ENCODE data around the gene AKR1E2.

The AKR1E2 gene

GRCh38 chr10:4825868-4826791 lies at the start of gene AKR1E2:
Gene AKR1E2, plus strand, starts transcription at chr10:4826207. Its CDS starts 118 bp downstream, at chr10:4826325.
- no peak for DNase-seq (ENCODE audit: low read depth, low spot score)

GRCh38 chr10:4776234-4776638 lies 49.8 kb upstream of the AKR1E2 start:
- no peak for DNase-seq (ENCODE audit: low read depth, low spot score)

GRCh38 chr10:4778761-4779160 lies 47.2 kb upstream of the AKR1E2 start:
- DNase-seq (ENCODE audit: low read depth, low spot score) = no peak

DNA sequence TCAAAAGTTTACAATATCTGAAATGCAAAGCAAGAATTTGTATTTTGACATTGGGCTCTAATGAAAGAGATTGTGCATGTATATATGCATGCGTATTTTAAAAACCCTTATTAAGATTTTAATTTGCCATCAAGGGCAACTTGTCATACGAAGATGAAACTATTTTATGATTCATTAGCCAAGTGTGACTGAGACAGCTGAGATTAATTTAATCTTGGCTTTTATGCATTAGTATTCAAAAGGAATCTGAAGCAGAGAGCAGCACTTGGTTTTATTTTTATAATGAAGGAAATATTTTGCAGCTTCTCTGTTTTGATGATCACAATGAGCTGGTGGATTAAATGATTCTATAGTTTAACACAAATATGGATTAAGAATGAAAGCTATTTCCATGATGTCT lies 45.9 kb upstream of the AKR1E2 start:
- no peak for DNase-seq (ENCODE audit: low read depth, low spot score)

DNA sequence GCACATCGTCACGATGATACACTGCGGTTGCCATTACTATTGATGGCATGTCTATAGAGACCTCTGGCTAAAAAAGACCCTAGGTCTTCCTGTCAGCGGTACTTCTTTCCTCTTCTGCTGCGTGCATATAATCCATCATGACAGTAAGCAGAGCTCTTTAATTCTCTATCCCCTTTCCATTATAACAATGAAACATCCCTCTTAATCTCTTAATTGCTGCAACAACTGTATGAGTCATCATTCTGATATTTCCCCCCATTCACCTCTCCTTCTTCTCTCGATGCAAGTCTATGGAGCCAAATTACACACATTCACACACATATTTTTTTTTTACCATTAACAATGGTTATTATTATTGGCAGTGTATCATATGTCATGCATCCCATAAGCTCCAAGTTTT lies 45.2 kb upstream of the AKR1E2 start:
- DNase-seq (ENCODE audit: low read depth, low spot score) = no peak

DNA sequence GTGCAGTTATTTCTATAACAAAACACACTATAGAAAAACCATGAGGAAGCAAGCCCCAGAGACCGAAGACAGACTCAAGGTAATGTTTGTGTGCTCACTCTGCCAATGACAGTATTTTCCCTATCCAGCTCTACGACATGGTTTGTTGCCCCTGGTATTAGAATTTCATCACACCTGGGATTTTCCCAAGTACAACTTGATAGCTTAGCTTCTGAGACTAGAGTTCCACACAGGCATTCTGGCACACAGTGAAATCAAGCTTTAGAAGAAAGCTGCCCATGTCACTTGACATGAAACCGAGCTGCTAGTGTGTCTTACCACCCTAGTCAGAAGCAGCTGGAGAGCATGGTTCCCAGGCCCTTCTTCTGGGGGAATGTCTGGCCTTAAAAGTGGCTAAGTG lies 44.1 kb upstream of the AKR1E2 start:
- no peak for DNase-seq (ENCODE audit: low read depth, low spot score)

GRCh38 chr10:4784667-4785333 lies 41.2 kb upstream of the AKR1E2 start:
- DNase-seq (ENCODE audit: low read depth, low spot score) = no peak

DNA sequence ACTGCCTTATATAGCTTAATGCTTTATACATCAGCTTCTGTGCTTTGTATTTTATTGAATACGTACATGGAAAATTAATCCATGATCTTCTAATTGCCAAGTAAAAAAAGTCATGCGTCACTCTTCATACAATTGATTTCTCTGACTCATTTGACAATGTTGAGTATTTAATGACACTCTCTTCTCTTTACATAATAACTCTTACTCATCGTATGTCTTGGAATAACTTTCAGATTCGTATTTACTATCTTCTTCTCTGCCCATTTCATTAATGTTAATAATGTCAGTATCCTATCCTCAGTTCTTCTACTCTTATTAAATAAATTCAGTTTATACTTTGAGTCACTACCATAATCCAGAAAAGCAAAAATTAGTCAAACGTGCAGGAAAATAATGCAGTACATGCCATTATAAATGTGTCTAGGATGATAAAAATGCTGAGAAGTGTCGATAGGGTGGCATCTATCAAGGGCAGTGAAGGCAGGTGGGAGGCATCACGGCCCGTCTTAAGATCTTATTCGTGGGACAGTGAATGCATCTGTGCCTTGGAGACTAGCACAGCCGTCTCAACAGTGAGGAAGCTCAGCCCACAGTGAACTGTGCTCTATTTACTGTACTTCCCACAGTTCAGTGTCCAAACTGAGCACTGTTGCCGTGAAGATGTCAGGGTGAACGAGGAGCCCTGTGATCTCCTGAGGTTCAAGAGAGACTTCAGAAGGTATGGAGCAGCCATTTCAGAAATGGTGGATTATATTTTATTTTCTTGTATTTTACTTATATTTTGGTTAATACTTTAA lies 39.8 kb upstream of the AKR1E2 start:
- DNase-seq (ENCODE audit: low read depth, low spot score) = no peak

- no peak for DNase-seq (ENCODE audit: low read depth, low spot score)
Measured at GRCh38 chr10:4790045-4790444, 36.0 kb upstream of the AKR1E2 start.

GRCh38 chr10:4790922-4791321 lies 35.1 kb upstream of the AKR1E2 start:
- DNase-seq (ENCODE audit: low read depth, low spot score) = no peak

DNA sequence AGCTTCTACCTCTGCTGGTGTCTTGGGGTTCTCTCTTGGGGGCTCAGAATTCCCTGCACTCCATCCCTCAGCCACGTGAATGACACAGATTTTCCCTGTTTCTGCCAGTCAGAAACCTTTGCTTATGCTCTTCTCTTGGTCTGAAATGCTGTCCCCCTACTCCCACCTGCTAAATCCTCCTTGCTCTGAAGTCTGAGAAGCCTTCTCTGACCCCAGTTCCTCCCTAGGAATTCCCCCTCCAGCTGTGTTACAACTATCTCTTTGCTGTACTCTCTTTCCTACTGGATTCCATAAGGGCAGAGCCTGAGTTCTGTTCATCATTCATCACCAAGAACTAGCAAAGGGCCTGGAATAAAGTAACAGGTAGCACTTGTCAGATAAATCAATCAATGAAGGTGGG lies 33.6 kb upstream of the AKR1E2 start:
- DNase-seq (ENCODE audit: low read depth, low spot score) = no peak

- no peak for DNase-seq (ENCODE audit: low read depth, low spot score)
Measured at GRCh38 chr10:4801405-4801804, 24.6 kb upstream of the AKR1E2 start.

- no peak for DNase-seq (ENCODE audit: low read depth, low spot score)
Measured at GRCh38 chr10:4802711-4803487, 23.1 kb upstream of the AKR1E2 start.

DNA sequence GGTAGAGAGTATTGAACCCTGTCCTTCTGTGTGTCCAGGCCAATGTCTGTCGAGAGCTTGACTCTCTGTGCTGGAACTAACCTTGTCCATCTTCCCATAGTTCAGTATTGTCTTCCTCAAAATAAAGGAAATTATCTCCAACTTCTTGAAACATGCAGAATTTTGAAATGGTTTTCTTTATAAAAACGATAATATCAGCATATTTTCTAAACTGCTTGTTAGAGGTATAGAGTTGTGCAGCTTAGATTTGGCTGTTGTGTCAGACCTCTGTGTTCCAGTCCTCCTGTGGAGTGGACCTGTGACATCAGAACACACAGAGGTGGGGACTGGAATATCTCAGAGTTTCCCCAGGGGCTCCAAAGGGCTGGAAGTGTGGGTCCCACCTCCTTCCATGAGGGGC lies 22.2 kb upstream of the AKR1E2 start:
- DNase-seq (ENCODE audit: low read depth, low spot score) = no peak

DNA sequence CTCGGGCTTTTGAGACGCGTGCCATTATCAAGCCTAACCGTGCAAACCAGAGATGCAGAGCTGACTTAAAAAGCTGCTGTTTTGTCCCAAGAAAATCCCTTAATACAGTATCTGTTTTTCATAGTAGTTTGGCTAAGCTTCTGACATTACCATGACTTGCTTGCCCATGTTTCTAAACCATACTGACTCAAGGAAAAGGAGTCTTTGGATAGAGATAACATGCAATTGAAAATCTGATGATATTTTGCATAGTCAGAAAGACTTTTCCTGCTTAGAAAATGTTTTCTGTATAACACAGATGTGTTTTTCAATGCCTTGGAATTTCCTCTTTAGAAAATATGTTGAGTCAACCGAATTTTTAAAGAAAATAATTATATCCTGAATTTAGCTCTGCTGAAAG lies 21.5 kb upstream of the AKR1E2 start:
- DNase-seq (ENCODE audit: low read depth, low spot score) = no peak

DNA sequence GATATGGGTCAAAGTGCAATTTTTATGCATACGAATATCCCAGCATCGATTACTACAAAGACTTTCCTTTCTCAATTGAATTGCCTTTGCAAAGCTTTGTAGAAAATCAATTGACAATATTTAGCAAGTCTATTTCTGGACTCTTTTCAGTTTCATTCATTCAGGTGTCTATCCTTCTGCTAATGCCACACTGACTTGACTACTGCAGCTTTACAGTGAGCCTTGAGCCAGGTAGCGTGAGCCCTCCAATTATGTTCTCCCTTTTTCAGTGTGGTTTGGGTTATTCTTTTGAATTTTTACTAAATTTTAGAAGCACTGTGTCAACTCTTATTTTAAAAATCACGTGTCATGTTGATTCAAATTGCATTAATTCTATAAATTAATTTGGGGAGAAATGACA lies 19.5 kb upstream of the AKR1E2 start:
- DNase-seq (ENCODE audit: low read depth, low spot score) = no peak

- DNase-seq (ENCODE audit: low read depth, low spot score) = no peak
Measured at GRCh38 chr10:4807761-4808507, 18.1 kb upstream of the AKR1E2 start.

GRCh38 chr10:4809156-4809555 lies 16.9 kb upstream of the AKR1E2 start:
- DNase-seq (ENCODE audit: low read depth, low spot score) = no peak

- DNase-seq (ENCODE audit: low read depth, low spot score) = no peak
Measured at GRCh38 chr10:4810092-4810491, 15.9 kb upstream of the AKR1E2 start.

DNA sequence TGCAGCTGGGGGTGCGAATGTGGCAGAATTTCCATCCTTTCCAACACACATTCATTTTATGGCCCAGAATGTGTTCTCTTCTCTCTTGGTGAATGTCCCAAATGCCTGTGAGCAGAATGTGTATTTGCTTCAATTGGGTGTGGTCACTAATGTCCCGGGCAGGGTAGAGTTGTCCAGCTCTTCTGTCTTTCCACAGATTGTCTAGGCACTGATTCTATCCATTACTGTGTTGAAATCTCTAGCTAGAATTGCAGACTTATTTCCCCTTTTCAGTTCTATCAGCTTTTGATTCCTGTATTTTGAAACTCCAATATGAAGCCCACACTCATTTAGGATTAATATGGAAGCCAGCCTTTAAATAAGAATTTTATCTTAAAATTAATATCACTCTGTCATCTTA lies 14.0 kb upstream of the AKR1E2 start:
- no peak for DNase-seq (ENCODE audit: low read depth, low spot score)

DNA sequence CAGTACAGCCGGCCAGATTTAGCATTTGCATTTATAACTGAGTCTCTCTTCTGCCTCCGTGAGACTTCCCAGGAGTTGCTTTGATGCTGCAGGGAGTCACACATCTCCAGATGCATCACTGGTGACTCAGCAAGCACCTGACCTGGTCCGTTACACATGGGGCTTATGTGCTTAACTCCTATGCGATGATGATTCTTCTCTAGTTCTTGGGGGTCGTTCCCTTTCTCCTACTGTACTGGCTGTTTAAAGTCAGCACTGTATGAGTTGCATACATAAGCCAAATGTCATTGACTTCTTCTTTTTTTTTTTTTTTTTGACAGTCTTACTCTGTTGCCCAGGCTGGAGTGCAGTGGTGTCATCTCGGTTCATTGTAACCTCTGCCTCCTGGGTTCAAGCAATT lies 13.0 kb upstream of the AKR1E2 start:
- DNase-seq (ENCODE audit: low read depth, low spot score) = peak; percentile 53

All from smooth muscle cell of the brain vasculature (primary cell).